GM21717 (cell line): Measurements from ENCODE around the gene CALM1.

Experiments used
- ATAC-seq: cut with Tn5 transposase; IDR thresholded peaks from one replicate; pipeline ENCODE4 v1.9.1; 2021; ENCODE audit warnings: mild to moderate bottlenecking, moderate library complexity; ENCODE audit not compliant: unreplicated experiment

CALM1 gene

GRCh38 chr14:90396341-90397339 lies at the start of gene CALM1:
TSS of gene CALM1 (plus strand) at chr14:90397029. CDS start at chr14:90397231, 202 bp downstream.
- peak; percentile 74 for ATAC-seq

DNA sequence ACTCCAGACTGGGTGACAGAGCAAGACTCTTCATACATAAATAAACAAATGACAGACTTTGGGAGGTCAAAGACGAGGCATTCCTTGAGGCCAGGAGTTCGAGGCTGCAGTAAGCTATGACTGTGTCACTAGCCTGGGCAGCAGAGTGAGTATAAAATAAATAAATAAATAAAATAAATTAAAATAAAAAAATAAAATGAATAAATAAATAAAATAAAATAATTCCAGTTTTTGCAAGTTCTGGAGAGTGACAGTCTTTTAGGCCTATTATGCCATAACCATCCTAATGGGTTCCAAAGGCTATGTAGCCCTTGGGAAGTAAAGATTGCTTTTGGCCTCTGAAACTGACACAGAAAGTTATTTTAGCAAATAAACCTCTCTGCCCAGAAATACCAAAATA lies 48.6 kb upstream of the CALM1 start:
- no peak for ATAC-seq

DNA sequence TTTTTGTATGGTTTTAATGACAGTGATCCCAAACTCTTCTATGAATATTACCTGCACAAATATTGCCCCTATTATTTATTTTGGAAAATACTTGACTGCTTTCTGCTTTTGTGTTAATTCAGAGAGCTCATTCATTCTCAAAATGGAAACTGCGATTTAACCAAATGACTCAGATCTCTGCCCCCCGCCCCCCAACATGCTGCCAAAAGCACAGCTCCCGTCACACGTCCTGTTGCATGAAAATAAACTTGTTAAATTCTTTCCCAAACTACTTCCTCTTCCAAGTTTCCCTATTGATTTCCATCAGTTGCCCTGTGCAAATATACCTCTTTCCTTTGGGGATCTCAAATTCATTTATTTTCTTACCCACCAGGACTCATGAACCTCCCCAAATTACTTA lies 47.1 kb upstream of the CALM1 start:
- no peak for ATAC-seq

- no peak for ATAC-seq
Observed at GRCh38 chr14:90354551-90355298, 42.1 kb upstream of the CALM1 start.

DNA sequence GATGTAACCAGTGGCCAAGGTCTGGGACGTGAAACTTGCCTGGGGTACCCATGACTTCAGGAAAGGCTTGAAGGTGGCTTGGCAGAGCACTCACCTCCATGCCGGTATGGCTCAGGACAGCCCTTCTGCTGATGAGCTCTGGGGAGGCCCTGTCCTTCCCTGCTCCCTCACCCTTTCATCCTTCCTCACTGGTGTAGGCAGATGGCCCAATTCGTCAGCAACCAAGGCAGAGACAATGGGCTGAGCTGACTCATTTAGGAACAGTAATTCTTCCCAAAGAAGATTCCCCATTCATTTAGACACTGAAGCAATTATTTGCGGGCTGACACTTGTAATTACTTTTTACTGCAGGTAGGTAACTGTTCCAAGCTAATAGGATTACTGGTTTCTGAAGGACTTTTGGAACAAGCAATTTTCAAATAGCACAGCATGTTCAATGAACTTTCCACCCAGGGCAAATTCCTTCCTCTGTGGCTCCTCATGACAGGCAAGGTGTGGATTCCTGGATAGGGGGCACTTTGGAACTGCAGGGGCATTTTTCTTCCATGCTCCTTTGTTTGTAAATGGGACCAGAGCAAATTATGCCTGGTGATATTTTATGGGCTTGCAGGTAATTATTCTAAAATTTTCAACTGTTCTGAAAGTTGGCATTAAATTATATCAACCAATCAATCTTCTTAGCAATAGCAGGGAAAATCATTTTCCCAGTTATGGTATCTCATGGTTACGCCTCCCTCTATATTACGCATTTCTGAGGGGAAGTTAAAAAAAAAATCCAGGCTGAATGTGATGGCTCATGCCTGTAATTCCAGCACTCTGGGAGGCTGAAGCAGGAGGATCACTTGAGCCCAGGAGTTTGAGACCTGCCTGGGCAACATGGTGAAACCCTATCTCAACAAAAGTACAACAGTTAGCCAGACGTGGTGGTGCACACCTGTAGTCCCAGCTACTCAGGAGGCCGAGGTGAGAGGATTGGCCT lies 41.0 kb upstream of the CALM1 start:
- ATAC-seq, result no peak

DNA sequence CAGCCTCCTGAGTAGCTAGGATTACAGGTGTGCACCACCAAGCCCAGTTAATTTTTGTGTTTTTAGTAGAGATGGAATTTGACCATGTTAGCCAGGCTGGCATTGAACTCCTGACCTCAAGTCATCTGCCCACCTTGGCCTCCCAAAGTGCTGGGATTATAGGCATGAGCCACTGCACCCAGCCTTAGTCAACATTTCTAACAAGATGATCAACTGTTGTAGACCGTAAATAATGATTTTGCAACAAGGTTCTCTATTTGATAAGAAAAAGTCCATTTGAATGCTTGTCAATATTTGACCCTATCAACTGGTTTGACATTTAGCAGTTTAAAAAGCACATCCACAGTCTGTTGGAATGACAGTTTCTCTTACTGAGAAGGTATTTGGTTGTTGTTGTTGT lies 39.9 kb upstream of the CALM1 start:
- ATAC-seq, result no peak

DNA sequence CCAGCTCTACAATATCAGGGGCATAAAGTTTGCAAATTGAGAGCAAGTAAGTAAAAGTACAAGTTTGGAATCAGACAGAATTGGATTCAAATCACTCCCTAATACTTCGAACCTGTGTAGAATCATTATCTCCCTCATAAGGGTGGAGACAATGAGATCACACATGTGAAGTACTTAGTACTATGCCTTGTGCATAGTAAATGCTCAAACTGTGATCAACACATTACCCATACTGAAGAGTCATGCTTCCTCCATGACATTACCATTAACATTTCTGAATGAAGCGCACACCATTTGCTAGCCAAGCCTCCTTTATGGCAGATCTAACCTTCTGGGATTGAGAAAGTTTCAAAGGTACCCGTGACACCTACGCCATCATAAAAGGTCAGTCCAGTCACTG lies 38.5 kb upstream of the CALM1 start:
- ATAC-seq, result no peak

DNA sequence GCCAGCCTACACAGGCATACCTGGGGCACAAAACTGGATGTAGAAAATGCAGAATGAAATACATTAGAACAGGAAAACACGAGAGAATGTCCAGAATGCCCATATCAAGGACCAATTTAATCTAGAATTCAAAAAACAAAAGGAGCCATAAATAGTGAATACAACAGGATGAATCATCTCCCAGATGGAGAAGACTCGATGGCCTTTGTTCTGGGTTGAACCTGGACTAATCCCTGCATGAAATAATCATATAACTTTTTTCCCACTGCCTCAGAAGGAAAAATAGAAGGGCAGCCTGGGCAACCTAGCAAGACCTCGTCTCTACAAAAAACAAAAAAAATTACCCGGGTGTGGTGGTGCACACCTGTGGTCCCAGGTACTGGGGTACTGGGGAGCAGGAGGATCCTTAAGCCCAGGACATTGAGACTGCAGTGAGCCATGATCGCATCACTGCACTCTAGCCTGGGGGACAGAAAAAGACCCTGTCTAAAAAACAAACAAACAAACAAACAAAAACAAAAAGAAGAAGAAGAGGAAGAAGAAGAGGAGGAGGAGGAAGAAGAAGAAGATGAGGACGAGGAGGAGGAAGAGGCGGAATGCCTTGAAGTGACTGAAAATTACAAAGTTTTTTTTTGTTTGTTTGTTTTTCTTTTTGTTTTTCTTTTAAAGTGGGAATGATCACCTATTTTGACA lies 34.8 kb upstream of the CALM1 start:
- ATAC-seq, result no peak

- no peak for ATAC-seq
Observed at GRCh38 chr14:90362558-90362896, 34.3 kb upstream of the CALM1 start.

GRCh38 chr14:90368946-90369721 lies 27.7 kb upstream of the CALM1 start:
- no peak for ATAC-seq

DNA sequence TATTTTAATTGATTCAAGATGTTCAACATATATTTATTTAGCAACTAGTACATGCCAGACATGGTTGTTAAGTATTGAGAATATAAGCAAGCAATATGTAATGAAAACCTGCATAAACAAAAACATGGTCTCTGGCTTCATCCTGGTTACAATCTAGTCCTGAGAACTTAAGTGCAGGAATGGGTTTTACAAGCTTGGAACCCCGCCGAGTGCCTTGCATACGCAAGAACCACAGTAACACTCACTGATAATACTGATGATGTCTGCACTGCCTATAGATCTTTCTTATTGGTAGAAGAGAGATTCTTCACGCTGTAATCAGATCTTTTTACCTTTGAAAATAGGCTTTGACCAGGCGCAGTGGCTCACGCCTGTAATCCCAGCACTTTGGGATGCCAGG lies 22.9 kb upstream of the CALM1 start:
- no peak for ATAC-seq

GRCh38 chr14:90374813-90375212 lies 22.0 kb upstream of the CALM1 start:
- ATAC-seq, result no peak

DNA sequence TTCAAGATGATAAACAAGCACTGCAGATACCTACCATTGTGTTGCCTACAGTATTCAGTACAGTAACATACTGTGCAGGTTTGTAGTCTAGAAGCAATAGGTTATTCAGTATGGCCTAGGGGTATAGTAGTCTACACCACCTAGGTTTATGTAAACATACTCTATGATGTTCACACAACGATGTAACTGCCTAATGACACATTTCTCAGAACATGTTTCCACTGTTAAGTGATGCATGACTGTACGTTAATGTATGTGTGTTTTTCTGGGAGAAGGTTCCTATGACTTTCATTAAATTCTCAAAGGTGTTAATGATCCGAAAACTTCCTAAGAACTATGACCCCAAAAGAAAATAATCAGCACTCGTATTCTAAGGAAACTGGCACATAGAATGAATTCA lies 20.9 kb upstream of the CALM1 start:
- no peak for ATAC-seq

DNA sequence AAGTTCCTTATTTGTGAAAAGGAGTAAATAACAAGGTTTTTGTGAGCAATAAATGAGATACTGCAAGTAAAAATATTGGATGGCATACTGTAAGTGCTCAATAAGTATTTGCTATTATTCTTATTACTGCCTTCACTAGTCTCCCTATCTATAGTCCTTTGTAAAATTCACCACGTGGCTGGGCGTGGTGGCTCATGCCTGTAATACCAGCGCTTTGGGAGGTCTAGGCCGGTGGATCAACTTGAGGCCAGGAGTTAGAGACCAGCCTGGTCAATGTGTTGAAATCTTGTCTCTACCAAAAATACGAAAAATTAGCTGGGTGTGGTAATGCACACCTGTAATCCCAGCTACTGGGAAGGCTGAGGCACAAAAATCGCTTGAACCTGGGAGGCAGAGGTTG lies 18.6 kb upstream of the CALM1 start:
- no peak for ATAC-seq

DNA sequence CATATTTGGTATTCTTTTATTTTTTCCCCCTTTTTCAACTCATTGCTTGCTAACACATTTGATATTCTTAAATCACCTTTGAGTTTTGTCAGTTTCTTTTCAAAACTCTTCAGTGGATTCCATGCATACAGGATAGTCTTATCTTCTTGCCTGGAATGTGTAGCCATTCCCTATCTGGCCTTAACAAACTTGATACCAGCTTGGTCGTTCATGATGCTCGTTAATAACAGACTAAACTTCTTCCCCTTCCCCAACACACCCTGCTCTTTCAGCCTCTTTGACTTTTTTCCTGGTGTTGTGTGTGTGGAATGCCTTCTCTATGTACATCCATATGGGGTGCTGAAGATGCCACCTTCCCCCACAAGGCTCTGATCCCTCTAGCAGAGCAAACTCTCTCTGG lies 17.7 kb upstream of the CALM1 start:
- ATAC-seq, result no peak

- ATAC-seq, result no peak
Observed at GRCh38 chr14:90381011-90381786, 15.6 kb upstream of the CALM1 start.

GRCh38 chr14:90381999-90382451 lies 14.8 kb upstream of the CALM1 start:
- ATAC-seq, result no peak

DNA sequence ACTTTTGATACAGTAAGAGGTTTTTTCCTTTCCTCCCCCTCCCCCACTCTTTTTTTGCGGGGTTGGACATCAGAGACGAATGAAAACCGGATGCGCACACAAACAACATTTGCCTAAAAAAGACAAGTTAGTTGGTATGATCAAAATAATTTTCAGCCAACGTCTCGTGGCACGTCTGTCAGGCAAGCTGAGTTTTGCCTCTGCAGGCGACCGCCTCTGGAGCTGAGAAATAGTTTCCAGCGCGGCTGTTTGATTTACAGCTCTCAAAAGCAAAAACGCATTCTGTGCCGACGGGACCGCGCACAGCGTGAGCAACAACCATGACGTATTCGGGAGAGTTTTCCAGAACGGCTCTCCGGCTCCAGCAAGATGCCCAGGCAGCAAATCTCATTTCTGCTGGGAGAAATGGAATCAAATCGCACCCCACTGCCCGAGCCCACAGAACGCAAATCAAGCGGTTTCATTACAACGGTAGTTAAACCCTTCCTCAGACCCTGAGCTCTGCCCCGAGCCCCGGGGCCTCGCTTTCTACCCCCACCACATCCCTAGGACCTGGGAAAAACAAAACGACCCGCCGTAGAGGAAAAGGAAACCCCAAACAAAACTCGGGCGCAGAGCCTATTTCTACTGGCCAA lies 14.2 kb upstream of the CALM1 start:
- peak; percentile 26 for ATAC-seq
